Stomach smooth muscle (tissue), 2 donors: ENCODE data around the gene BPNT1.

Source experiments
- H3K27ac ChIP-seq: one replicate; pipeline ENCODE4 v1.7.0; 2013; ENCODE audit warnings: mild to moderate bottlenecking, low read length, inconsistent platforms
- H3K27me3 ChIP-seq, 2 donors: one replicate each; pipeline ENCODE4 v1.7.0; 2013; ENCODE audit warnings: low read length in 2 of 2; ENCODE audit not compliant: insufficient read depth in 2 of 2, control insufficient read depth in 1 of 2
- H3K36me3 ChIP-seq, 2 donors: one replicate each; pipeline ENCODE4 v1.7.0; 2013; ENCODE audit warnings: low read length in 2 of 2; ENCODE audit not compliant: control insufficient read depth in 2 of 2, insufficient read depth in 2 of 2
- H3K4me1 ChIP-seq: one replicate; pipeline ENCODE4 v1.7.0; 2013; ENCODE audit warnings: low read length; ENCODE audit not compliant: control insufficient read depth, insufficient read depth
- H3K4me3 ChIP-seq, 2 donors: one replicate each; pipeline ENCODE4 v1.7.0; 2013; ENCODE audit warnings: low read length in 2 of 2
- H3K9ac ChIP-seq, 2 donors: one replicate each; pipeline ENCODE4 v1.7.0; 2013; ENCODE audit warnings: low read length in 2 of 2, mild to moderate bottlenecking in 1 of 2
- H3K9me3 ChIP-seq, 2 donors: one replicate each; pipeline ENCODE4 v1.7.0; 2013; ENCODE audit warnings: low read length in 2 of 2; ENCODE audit not compliant: control insufficient read depth in 2 of 2
- donor health status: healthy.
- donor health status: Pancreatic carcinoma.

Gene BPNT1

GRCh38 chr1:220077887-220078286 is 11.7 kb downstream of the BPNT1 start:
- no peaks in the 10 kb centered on the region for H3K9me3 ChIP-seq
- no peak overlapping the region for H3K9ac ChIP-seq
- H3K27me3 ChIP-seq = no peaks in the 10 kb centered on the region
- peaks cover 0 to 2% of the 10 kb centered on the region in 2 donors for H3K36me3 ChIP-seq
- H3K27ac ChIP-seq = no peak overlapping the region
- H3K4me1 ChIP-seq = no peaks in the 10 kb centered on the region
- H3K4me3 ChIP-seq = no peak overlapping the region

- H3K4me1 ChIP-seq = no peaks in the 10 kb centered on the region
- no peak overlapping the region for H3K27ac ChIP-seq
- no peak overlapping the region for H3K4me3 ChIP-seq
- no peak overlapping the region for H3K9ac ChIP-seq
- peaks cover 4 to 6% of the 10 kb centered on the region in 2 donors for H3K36me3 ChIP-seq
- H3K9me3 ChIP-seq = no peaks in the 10 kb centered on the region
- no peaks in the 10 kb centered on the region for H3K27me3 ChIP-seq
Observed at GRCh38 chr1:220076861-220077762, 12.5 kb downstream of the BPNT1 start.

- no peak overlapping the region for H3K27ac ChIP-seq
- H3K4me1 ChIP-seq = no peaks in the 10 kb centered on the region
- H3K36me3 ChIP-seq = peaks cover 20 to 27% of the 10 kb centered on the region in 2 donors
- H3K27me3 ChIP-seq = no peaks in the 10 kb centered on the region
- no peak overlapping the region for H3K4me3 ChIP-seq
- no peak overlapping the region for H3K9ac ChIP-seq
- no peaks in the 10 kb centered on the region for H3K9me3 ChIP-seq
Observed at GRCh38 chr1:220067269-220068204, 22.1 kb downstream of the BPNT1 start.

- Histone ChIP-seq H3K36me3 (peaks cover 14 to 20% of the 10 kb centered on the region in 2 donors), H3K27ac (no peak overlapping the region)
Observed at GRCh38 chr1:220062629-220063028, 27.0 kb downstream of the BPNT1 start.

GRCh38 chr1:220060876-220061275 is 28.7 kb downstream of the BPNT1 start:
- no peak overlapping the region for H3K27ac ChIP-seq
- H3K36me3 ChIP-seq = peaks cover 13 to 16% of the 10 kb centered on the region in 2 donors
- H3K9ac ChIP-seq = no peak overlapping the region
- H3K27me3 ChIP-seq = no peaks in the 10 kb centered on the region
- no peaks in the 10 kb centered on the region for H3K9me3 ChIP-seq
- H3K4me1 ChIP-seq = no peaks in the 10 kb centered on the region
- no peak overlapping the region for H3K4me3 ChIP-seq

More at GRCh38 chr1:220062629-220063028, 27.0 kb downstream of the BPNT1 start:
- no peak overlapping the region for H3K9ac ChIP-seq
- no peak overlapping the region for H3K4me3 ChIP-seq
- H3K9me3 ChIP-seq = no peaks in the 10 kb centered on the region
- H3K27me3 ChIP-seq = no peaks in the 10 kb centered on the region
- no peaks in the 10 kb centered on the region for H3K4me1 ChIP-seq

- Histone ChIP-seq H3K36me3 (no peaks in the 10 kb centered on the region), H3K4me3 (no peak overlapping the region), H3K9ac (no peak overlapping the region), H3K9me3 (no peaks in the 10 kb centered on the region), H3K27me3 (no peaks in the 10 kb centered on the region), H3K4me1 (no peaks in the 10 kb centered on the region), H3K27ac (no peak overlapping the region)
Observed at GRCh38 chr1:220056374-220056773, 33.2 kb downstream of the BPNT1 start.

GRCh38 chr1:220046052-220046930 is 43.3 kb downstream of the BPNT1 start, which contains the start of gene EPRS1:
Gene EPRS1, minus strand, starts transcription at chr1:220046505. Its CDS starts 117 bp downstream, at chr1:220046388.
- peaks cover 9% of the 10 kb centered on the region for H3K4me1 ChIP-seq
- peak within 1 kb of the TSS; percentile 99 for H3K4me3 ChIP-seq
- H3K27me3 ChIP-seq = no peaks in the 10 kb centered on the region
- no peaks in the 10 kb centered on the region for H3K9me3 ChIP-seq
- peak within 1 kb of the TSS; percentile 76 for H3K27ac ChIP-seq
- no peaks in the 10 kb centered on the region for H3K36me3 ChIP-seq
- peak within 1 kb of the TSS; percentile 91 for H3K9ac ChIP-seq

- Histone ChIP-seq H3K27ac (peak overlapping the region; percentile 76), H3K4me3 (peak overlapping the region; percentile 99), H3K27me3 (no peaks in the 10 kb centered on the region), H3K9ac (peak overlapping the region; percentile 91), H3K36me3 (no peaks in the 10 kb centered on the region), H3K9me3 (no peaks in the 10 kb centered on the region), H3K4me1 (peaks cover 9% of the 10 kb centered on the region)
Observed at GRCh38 chr1:220045356-220046051, 44.1 kb downstream of the BPNT1 start.

GRCh38 chr1:220044678-220045355 is 44.8 kb downstream of the BPNT1 start:
- peak overlapping the region in 1 of 2 donors; percentile 91 for H3K9ac ChIP-seq
- H3K27ac ChIP-seq = no peak overlapping the region
- H3K4me1 ChIP-seq = peaks cover 9% of the 10 kb centered on the region
- H3K4me3 ChIP-seq = peak overlapping the region; percentile 99
- peaks cover 2 to 3% of the 10 kb centered on the region in 2 donors for H3K36me3 ChIP-seq
- no peaks in the 10 kb centered on the region for H3K27me3 ChIP-seq
- H3K9me3 ChIP-seq = no peaks in the 10 kb centered on the region
